Stimulated activated CD8-positive, alpha-beta memory T cell treated with anti-CD3 and anti-CD28 coated beads, Interleukin-7, amount 100 ng/mL, for 24 hours (primary cell): ENCODE results near the gene KCNK3.
"Not testable (repeated sequence)": the region's sequence is repeated elsewhere in the genome, so short reads cannot be mapped to it uniquely, and the experiment has no call there.

Source experiments
- DNase-seq: peaks from one replicate; pipeline ENCODE4 v3.0.0-alpha.2; 2020; ENCODE audit warnings: low read depth

Gene KCNK3

GRCh38 chr2:26692279-26692896 lies at the start of gene KCNK3:
KCNK3 (plus strand) TSS chr2:26692722; CDS start chr2:26692876, 154 bp downstream.
- DNase-seq = peak; percentile 15

GRCh38 chr2:26644188-26644835 lies 48.2 kb upstream of the KCNK3 start:
- DNase-seq = no peak

GRCh38 chr2:26645762-26646161 lies 46.8 kb upstream of the KCNK3 start:
- DNase-seq = no peak

- DNase-seq = no peak
These were observed 45.4 kb upstream of the KCNK3 start for GRCh38 chr2:26646986-26647672.

GRCh38 chr2:26647981-26648380 lies 44.5 kb upstream of the KCNK3 start:
- no peak for DNase-seq

GRCh38 chr2:26648516-26648915 lies 44.0 kb upstream of the KCNK3 start:
- no peak for DNase-seq

GRCh38 chr2:26649322-26649721 lies 43.2 kb upstream of the KCNK3 start:
- DNase-seq = no peak

- DNase-seq = no peak
These were observed 42.4 kb upstream of the KCNK3 start for GRCh38 chr2:26649992-26650712.

GRCh38 chr2:26650713-26651469 lies 41.6 kb upstream of the KCNK3 start:
- DNase-seq = no peak

GRCh38 chr2:26651470-26651771 lies 41.1 kb upstream of the KCNK3 start:
- no peak for DNase-seq

- no peak for DNase-seq
These were observed 40.7 kb upstream of the KCNK3 start for GRCh38 chr2:26651799-26652198.

GRCh38 chr2:26652361-26653041 lies 40.0 kb upstream of the KCNK3 start:
- no peak for DNase-seq

GRCh38 chr2:26653207-26654060 lies 39.1 kb upstream of the KCNK3 start:
- no peak for DNase-seq

- DNase-seq = no peak
These were observed 38.5 kb upstream of the KCNK3 start for GRCh38 chr2:26654061-26654340.

GRCh38 chr2:26655120-26655519 lies 37.4 kb upstream of the KCNK3 start:
- not testable (repeated sequence) for DNase-seq

- no peak for DNase-seq
These were observed 36.8 kb upstream of the KCNK3 start for GRCh38 chr2:26655611-26656195.

GRCh38 chr2:26657265-26657664 lies 35.3 kb upstream of the KCNK3 start:
- DNase-seq = no peak

- DNase-seq = no peak
These were observed 33.7 kb upstream of the KCNK3 start for GRCh38 chr2:26658691-26659346.

GRCh38 chr2:26660363-26660962 lies 32.1 kb upstream of the KCNK3 start:
- DNase-seq = no peak
